Measurements from ENCODE around the gene NR2C1. TPM values are rescaled to one million over a fixed set of nuclear protein-coding genes. Genes with fewer than 3 reads are reported as not detected.

Gene NR2C1
- total and polyA plus RNA-seq, 9 donors, result 20.2 to 42.2 (median 38.2) TPM

GRCh38 chr12:95089462-95089861 lies 16.0 kb upstream of the NR2C1 start:
- no peak for TF ChIP-seq CTCF (IDR thresholded peaks at IDR 0.05)
- TF ChIP-seq EP300 (IDR thresholded peaks at IDR 0.05), result no peak
- no peak for TF ChIP-seq POLR2A (IDR thresholded peaks at IDR 0.05)
- no peak for DNase-seq
- Histone ChIP-seq H3K9me3 (no peaks in the 10 kb centered on the region), H3K4me1 (ENCODE audit: insufficient read depth) (no peaks in the 10 kb centered on the region), H3K27ac (no peak overlapping the region), H3K27me3 (no peaks in the 10 kb centered on the region), H3K4me3 (no peak overlapping the region), H3K36me3 (no peaks in the 10 kb centered on the region)
- 85 to 94% (median 89%) methylated on average over 1 of the region's 1 CpG for WGBS, 3 donors
- intact Hi-C loops (cut with DNase I), result no loop called here

DNA sequence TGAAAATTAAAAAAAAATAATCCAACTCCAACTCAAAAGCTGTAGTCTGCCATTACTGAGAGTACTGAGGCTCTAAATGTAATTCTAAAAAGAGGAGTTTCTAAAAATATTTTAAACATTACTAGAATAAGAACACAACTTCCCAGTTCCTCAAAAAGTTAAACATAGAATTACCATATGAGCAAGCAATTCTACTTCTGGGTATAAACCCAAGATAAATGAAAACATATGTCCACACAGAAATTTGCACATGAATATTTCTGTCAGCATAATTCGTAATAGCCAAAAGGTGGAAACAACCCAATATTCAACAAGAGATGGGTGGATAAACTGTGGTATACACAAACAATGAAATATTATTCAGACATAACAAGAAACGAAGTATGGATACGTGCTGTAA lies 15.0 kb upstream of the NR2C1 start:
- H3K36me3 ChIP-seq, result no peaks in the 10 kb centered on the region
- no peaks in the 10 kb centered on the region for H3K27me3 ChIP-seq
- no peak overlapping the region for H3K27ac ChIP-seq
- no peaks in the 10 kb centered on the region for H3K9me3 ChIP-seq
- 78 to 86% (median 85%) methylated on average over 3 of the region's 3 CpGs for WGBS, 3 donors
- peaks cover 3% of the 10 kb centered on the region for H3K4me1 ChIP-seq (ENCODE audit: insufficient read depth)
- no peak for TF ChIP-seq POLR2A (IDR thresholded peaks at IDR 0.05)
- no peak for TF ChIP-seq CTCF (IDR thresholded peaks at IDR 0.05)
- no peak for TF ChIP-seq EP300 (IDR thresholded peaks at IDR 0.05)
- H3K4me3 ChIP-seq, result no peak overlapping the region
- intact Hi-C loops (cut with DNase I), result no loop called here
- DNase-seq, result no peak

DNA sequence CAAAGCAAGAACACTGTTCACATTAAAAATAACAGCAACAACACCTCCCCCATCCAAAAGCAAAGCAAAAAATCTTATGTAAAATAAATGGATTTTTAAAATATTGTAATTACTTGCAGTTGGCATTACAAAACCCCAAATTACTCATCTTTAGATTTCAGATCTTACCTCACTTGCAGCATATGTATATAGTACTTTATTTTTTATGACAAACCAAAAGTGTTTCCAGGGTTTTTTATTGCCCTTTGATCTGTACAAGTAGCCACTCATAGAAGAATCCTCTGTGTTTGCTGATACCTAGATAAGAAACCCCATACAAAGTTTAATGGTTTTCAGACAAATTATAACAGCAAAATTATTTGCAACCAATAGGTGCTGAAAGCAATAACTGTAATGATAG lies 12.2 kb upstream of the NR2C1 start:
- intact Hi-C loops (cut with DNase I), result no loop called here
- H3K27me3 ChIP-seq, result no peaks in the 10 kb centered on the region
- no peaks in the 10 kb centered on the region for H3K36me3 ChIP-seq
- no peaks in the 10 kb centered on the region for H3K9me3 ChIP-seq
- H3K27ac ChIP-seq, result no peak overlapping the region
- H3K4me3 ChIP-seq, result no peak overlapping the region
- no peak for DNase-seq
- H3K4me1 ChIP-seq (ENCODE audit: insufficient read depth), result peaks cover 3% of the 10 kb centered on the region
- TF ChIP-seq EP300 (IDR thresholded peaks at IDR 0.05) (no peak), POLR2A (IDR thresholded peaks at IDR 0.05) (no peak), CTCF (IDR thresholded peaks at IDR 0.05) (no peak)

DNA sequence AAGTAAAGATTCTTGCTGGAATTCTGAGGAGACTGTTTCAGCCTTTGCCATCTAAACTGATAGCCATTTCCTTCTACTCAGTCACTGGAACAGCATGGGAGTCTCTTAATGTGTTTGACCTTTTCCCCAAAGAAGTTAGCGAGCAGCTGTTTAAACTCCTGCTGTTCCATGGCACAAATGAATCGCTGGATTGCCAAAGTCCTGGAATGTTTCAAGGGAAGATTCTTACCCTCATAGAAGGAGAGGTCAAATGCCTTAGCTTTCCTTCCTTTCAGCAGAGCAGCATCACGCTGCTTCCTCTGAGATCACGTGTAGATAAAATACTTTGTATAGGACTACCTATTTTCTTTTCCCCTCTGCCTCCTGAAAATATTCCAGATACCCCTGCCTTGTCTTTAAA lies 10.5 kb upstream of the NR2C1 start:
- WGBS, 3 donors, result 3 to 6% (median 5%) methylated on average over 4 of the region's 4 CpGs
- DNase-seq, result peak in 1 of 5 donors; percentile 37
- no peaks in the 10 kb centered on the region for H3K36me3 ChIP-seq
- H3K9me3 ChIP-seq, result no peaks in the 10 kb centered on the region
- intact Hi-C loops (cut with DNase I), result no loop called here
- TF ChIP-seq POLR2A (IDR thresholded peaks at IDR 0.05), result no peak
- no peak for TF ChIP-seq CTCF (IDR thresholded peaks at IDR 0.05)
- no peak for TF ChIP-seq EP300 (IDR thresholded peaks at IDR 0.05)
- H3K4me3 ChIP-seq, result no peak overlapping the region
- H3K27ac ChIP-seq, result peak overlapping the region in 1 of 2 donors; percentile 50
- H3K4me1 ChIP-seq (ENCODE audit: insufficient read depth), result peaks cover 3% of the 10 kb centered on the region
- H3K27me3 ChIP-seq, result no peaks in the 10 kb centered on the region

DNA sequence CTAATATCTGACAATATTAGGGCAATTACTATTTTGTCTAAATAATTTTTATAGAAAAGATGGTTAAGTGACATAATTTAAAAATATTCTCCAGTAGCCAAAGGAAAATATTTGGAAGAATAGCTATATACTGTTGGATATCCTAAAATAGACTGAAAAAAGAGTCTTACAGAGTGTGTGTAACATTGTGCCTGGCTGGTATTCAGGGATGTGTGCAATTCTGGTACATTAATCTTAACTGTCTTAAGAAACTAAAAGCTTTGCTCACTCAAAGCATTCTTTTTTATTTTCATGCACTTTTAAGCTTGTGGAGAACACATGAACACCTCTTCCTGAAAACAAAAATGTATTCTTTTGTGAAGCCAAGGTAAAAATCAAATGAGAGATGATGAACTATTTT lies 10.1 kb upstream of the NR2C1 start:
- DNase-seq, result no peak
- no peaks in the 10 kb centered on the region for H3K9me3 ChIP-seq
- intact Hi-C loops (cut with DNase I), result no loop called here
- H3K4me1 ChIP-seq (ENCODE audit: insufficient read depth), result peaks cover 3% of the 10 kb centered on the region
- peak overlapping the region in 1 of 2 donors; percentile 50 for H3K27ac ChIP-seq
- H3K36me3 ChIP-seq, result no peaks in the 10 kb centered on the region
- no peak overlapping the region for H3K4me3 ChIP-seq
- H3K27me3 ChIP-seq, result no peaks in the 10 kb centered on the region
- TF ChIP-seq EP300 (IDR thresholded peaks at IDR 0.05), result no peak
- TF ChIP-seq POLR2A (IDR thresholded peaks at IDR 0.05), result no peak
- no peak for TF ChIP-seq CTCF (IDR thresholded peaks at IDR 0.05)
